ENCODE data around the gene KLRC2. TPM values are rescaled to one million over a fixed set of nuclear protein-coding genes. Genes with fewer than 3 reads are reported as not detected.
A peak's percentile ranks its signal among the peaks of the same experiment; 100 is the strongest.
"Not testable (repeated sequence)": the region's sequence is repeated elsewhere in the genome, so short reads cannot be mapped to it uniquely, and the experiment has no call there.

KLRC2 gene
- total RNA-seq, 1 experiment from 2014 or later = 0.23 TPM

DNA sequence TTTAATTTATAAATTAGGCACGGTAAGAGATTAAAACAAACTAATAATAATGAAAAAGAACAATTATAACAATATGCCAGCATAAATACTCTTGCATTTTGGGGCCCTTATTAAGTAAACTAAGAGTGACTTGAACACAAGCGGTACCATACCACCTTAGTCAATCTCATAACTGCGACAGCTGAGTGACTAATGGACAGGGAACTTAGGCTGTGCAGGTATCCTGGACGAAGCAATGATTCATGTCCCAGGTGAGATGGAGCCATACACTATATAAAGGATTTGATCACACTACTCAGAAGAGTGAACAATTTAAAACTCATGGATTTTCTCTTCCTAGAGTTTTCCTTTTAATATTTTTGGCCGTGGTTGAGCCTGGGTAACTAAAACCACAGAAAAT, 30.5 kb downstream of the KLRC2 start:
- no peak for DNase-seq (ENCODE audit: low spot score)

DNA sequence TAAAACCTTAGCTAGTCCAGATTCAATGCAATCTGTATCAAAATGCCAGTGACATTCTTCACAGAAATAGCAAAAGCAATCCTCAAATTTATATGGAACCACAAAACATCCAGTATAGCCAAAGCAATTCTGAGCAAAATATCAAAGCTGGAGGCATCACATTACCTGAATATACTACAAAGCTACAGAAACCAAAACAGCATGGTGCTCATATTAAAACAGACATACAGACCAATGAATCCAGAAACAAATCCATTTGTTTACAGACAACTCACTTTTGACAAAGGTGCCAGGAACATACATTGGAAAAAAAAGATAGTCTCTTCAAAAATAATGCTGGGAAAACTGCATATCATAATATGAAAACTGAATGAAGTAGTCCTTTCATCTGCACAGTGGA, 31.0 kb downstream of the KLRC2 start:
- DNase-seq (ENCODE audit: low spot score) = no peak

DNA sequence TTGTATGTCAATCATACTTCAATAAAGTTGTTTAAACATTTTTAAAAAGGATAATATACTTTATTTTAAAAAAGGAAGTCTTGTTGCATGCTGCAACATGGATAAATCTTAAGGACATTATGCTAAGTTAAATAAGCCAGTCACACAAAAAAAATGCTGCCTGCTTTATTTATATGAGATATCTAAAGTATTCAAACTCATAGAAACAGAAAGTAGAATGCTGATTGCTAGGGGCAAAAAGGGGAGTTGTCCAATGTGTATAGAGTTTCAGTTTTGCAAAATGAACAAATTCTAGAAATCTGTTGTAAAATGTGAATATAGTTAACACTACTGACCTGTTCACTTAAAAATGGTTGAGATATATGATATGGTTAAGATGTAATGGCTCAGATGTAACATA, 35.0 kb downstream of the KLRC2 start:
- no peak for DNase-seq (ENCODE audit: low spot score)

DNA sequence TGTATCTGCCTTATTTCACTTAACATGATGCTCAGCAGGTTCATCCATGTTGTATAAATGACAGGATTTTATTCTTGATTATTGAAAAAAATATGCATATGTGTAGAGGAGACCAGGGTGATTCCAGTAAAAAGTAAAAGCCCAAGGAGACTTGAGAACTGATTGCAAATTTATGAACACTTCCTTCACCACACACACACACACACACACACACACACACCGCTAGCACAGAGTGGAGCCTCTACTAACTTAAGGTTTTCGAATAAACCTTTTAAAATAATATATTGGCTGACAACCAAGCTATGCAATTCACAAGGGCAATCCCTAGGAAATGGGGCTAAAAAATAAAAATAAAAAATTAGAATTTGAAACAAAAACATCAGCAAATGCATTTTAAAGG, 37.6 kb downstream of the KLRC2 start:
- DNase-seq (ENCODE audit: low spot score) = no peak

DNA sequence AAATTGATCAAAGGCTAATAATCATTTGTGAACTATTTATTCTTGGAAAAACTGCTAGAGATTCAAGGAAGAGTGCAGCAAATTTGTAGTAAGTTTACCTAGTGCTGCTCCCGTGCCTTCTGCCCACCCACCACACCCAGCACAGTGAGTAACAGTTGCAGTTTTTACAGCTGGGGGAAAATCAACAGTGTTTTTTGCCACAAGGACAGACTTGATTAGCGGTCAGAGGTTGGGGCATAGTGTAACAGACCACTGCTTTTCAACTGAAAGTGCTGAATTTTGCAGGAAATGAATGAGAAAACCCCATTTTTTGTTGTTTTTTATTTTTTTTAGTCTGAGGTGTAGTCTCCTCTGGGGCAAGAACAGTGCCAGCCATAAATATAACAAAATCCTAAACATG, 38.5 kb downstream of the KLRC2 start:
- no peak for DNase-seq (ENCODE audit: low spot score)

DNA sequence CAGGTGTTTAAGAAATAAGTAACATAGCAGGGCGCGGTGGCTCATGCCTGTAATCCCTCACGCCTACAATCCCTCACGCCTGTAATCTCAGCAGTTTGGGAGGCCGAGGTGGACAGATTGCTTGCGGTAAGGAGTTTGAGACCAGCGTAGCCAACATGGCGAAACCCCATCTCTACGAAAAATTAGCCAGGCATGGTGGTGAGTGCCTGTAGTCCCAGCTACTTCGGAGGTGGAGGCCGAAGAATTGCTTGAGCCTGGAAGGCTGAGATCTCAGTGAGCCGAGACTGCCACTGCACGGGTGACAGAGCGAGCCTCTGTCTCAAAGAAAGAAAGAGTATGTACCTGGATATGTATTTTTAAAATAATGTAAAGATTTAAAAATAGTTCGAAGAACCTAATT, 39.6 kb downstream of the KLRC2 start:
- not testable (repeated sequence) for DNase-seq (ENCODE audit: low spot score)

DNA sequence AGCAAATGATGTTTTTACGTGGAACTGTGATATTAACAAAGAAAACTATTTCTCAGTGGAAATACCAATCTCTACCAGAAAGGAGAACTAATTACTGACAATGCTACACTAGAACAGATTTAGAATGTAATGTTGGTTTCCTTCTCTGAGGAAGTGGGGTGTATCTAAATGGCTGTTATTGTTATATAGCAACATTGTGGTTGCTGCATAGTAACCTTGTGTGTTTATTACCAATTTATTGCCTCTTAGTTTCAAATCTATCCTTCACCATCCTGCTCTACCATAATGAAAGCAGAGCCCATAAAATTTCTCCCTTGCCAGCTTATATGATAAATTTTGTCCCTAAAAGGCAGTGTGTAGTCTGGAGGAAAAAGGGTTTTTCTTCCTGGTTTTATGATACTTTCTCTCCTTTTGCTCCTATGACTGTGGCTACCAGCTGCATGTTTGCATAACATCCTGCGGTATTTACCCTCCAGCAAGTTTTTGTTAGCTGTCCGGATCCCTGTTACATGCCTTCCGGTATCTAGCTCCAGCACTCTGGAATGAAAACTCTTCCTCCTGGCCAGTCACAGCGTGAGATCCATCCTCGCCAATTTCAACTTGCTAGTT, 40.3 kb downstream of the KLRC2 start:
- DNase-seq (ENCODE audit: low spot score) = peak; percentile 97

DNA sequence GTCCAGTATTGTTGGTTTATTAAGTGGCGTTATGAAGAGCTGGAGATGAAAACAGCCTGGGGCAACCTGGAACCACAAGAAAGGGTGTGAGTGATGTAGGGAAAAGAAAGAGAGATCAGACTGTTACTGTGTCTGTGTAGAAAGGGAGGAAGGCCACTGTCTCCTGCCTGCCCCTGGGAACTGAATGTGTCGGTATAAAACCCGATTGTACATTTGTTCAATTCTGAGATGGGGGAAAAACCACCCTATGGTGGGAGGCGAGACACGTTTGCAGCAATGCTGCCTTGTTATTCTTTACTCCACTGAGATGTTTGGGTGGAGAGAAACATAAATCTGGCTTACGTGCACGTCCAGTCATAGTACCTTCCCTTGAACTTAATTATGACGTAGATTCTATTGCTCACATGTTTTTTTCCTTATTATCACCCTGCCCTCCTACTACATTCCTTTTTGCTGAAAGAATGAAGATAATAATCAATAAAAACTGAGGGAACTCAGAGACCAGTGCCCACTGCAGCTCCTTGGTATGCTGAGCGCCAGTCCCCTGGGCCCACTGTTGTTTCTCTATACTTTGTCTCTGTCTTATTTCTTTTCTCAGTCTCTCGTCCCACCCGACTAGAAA, 41.2 kb downstream of the KLRC2 start:
- not testable (repeated sequence) for DNase-seq (ENCODE audit: low spot score)

DNA sequence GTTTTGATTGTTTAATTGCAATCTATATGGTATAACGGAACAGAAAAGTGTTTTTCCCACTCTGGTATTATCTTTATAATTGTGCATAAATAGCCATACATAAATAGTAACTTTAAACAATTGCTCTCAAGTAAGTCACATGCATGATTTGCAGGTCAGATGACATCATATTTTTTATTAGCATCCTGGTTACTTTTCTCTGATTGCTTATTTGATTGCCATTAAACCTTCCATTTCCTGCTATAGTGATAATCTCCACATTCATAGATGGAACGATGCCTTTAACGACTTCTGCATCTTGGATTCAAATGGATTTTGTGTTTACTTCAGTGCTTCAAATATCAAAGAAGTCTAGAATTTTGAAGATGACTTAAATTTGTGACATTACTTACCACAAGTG, 42.5 kb downstream of the KLRC2 start:
- DNase-seq (ENCODE audit: low spot score) = no peak

DNA sequence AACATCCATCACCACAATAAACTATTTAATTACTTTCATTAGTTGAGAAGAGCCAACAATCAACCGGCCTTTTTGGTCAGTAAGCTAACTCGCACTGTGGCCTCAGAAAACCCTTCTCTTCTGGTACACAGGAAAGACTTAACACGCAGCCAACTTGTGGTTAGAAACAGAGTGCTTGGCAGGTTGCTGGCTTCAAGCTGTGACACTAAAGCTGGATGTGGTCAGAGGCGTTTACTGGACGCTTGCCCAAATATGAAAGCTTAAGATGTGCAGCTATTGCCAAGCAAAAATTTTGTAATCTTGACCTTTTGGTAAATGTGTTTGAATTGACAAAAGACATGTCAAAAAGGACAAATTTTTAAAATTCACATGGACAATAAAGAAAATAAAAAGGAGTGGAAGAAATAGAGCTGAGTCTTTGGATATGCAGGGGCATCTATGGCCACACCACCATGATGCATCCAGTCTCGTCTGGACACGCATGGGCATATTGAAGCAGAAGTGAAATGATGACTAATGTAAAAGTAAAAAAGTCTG, 43.3 kb downstream of the KLRC2 start:
- peak; percentile 97 for DNase-seq (ENCODE audit: low spot score)

DNA sequence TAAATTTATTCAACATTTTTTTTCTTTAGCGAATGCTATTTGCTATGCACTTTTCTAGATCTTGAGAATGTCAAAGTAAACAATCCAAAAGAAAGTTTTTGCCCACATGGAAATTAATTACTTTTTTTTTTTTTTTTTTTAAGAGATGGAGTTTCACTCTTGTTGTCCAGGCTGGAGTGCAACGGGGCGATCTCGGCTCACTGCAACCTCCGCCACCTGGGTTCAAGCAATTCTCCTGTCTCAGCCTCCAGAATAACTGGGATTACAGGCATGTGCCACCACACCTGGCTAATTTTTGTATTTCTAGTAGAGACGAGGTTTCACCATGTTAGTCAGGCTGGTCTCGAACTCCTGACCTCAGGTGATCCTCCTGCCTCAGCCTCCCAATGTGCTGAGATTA, 44.8 kb downstream of the KLRC2 start:
- not testable (repeated sequence) for DNase-seq (ENCODE audit: low spot score)

DNA sequence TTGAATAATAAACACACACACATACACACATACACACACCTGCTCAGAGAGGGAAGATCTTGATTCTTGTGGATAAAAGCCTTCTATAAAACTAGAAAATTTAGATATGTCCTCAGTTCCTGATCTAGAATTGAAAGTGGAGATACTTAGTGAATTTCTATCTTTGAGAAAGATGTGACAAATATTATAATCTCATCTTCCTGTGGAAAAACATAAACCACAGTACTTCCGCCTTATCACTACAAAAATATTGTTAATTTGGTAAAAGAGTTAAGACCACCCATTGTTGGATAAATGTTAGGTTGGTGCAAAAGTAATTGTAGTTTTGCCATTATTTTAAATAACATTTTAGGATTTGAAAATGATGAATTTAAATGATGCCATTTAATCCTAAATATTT, 45.9 kb downstream of the KLRC2 start, which contains the start of gene KLRK1:
Gene KLRK1 (minus strand): TSS at position 138 of the 400 bp plus-strand sequence. CDS start 1,231 bp downstream, outside the sequence.
- DNase-seq (ENCODE audit: low spot score) = no peak

DNA sequence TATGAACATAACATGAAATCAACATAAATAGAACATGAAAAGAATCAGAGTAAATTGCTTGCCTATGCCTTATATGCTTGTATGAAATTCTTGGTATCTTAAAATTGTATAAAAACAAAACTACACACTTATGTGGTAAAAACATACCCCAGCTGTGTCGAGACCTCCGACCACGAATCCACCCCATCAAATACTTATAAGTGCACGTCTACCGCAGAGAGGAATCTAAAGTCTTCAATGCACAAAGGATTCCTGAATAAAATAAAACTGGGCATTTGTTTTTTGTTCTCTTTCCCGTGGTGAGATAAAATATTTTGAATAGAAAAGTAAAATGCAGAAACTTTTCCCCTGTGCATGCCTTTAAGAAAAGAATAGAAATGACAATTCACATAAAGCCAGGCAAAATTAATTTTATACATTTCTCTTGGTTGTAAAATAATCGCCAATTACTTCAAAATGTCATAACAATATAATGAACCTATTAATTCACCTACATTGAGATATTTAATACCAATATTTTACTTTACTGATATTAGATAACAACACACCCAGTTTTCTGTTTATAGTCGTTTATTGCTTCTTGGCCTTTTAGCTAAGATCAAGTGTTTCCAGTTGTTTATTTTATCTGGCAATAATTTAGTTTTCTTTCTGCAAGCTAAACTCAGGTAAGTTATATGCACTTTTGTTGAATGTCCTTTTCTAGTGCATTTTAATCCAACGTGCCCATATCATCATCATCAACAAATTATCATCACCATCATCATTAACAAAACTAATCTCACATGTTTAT, 47.0 kb downstream of the KLRC2 start:
- DNase-seq (ENCODE audit: low spot score) = no peak

DNA sequence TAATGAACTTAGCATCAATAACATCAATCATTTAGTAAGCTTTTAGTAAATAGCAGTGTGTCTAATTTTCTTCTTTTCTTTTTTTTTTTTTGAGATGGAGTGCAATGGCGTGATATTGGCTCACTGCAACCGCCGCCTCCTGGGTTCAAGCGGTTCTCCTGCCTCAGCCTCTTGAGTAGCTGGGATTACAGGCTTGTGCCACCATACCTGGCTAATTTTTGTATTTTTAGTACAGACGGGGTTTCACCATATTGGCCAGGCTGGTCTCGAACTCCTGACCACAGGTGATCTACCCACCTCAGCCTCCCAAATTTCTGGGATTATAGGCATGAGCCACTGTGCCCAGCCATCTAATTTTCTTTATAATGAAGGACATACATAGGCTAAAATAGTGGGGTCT, 48.3 kb downstream of the KLRC2 start:
- not testable (repeated sequence) for DNase-seq (ENCODE audit: low spot score)

DNA sequence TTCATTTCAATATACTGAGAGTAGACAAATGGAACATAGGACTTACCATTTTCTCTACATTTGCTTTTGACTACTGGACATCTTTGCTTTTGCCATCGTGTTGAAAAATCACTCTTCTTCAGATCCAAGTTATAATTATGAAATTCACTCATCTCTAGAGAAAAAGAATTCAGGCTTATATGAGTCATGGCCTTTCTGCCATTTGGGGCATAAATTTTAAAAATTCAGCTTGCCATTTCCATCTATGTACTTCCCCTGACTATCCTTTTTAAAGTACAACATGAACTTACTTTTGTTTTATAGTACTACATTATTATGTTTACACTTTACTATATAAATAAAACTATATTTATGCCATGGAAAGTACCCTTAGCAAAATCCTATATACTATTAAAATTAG, 49.0 kb downstream of the KLRC2 start:
- DNase-seq (ENCODE audit: low spot score) = no peak

DNA sequence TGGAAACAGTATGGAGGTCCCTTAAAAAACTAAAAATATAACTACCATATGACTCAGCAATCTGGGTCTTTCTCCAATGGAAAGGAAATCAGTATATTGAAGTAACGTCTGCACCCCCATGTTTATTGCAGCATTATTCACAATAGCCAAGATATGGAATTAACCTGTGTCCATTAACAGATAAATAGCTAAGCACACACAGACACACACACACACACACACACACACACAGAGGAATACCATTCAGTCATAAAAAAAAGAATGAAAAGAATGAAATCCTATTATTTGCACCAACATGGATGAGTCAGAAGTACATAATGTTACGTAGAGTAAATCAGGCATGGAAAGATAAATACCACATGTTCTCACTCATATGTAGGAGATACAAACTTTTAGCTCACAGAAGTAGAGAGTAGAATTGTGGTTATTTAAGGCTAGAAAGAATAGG, 50.6 kb downstream of the KLRC2 start:
- DNase-seq (ENCODE audit: low spot score) = peak; percentile 80

DNA sequence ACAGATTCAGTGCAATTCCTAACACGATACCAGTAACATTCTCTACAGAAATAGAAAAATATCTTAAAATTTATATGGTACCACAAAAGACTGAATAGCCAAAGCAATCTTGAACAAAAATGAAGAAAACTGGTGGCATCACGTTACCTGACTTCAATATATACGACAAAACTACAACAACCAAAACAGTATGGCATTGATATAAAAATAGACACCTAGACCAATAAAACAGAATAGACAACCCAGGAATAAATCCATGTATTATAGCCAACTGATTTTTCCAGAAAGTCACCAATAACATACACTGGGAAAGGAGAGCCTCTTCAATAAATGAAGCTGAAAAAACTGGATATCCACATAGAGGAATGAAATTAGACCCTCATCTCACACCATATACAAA, 51.6 kb downstream of the KLRC2 start:
- DNase-seq (ENCODE audit: low spot score) = no peak

DNA sequence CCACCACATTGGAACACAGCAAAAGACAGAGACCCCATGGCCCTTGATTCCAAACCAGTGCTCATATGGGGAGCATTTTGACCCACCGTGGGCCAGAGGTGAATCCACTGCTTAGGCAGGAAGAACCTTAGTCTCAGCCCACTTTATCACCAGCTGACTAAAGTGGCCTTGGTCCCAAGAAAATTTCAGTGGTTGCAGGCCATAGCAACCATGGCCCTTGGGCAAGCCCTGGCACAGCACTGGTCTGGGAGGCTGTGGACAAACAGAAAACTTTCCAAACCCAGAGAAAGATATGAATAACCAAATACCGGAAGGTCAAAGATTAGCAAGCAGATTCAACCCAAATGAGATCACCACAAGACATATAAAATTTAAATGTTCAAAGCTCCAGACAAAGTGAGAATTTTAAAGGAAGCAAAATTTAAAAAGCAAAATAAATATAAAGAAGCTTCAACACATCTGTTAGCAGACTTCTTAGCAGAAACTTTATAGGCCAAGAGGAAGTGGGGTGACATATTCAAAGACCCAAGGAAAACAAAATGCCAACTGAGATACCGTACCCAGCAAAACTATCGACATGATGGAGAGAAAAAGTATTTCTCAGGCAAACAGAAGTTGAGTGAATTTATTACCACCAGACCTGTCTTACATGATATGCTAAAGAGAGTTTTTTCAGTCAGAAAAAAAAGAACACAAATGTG, 53.7 kb downstream of the KLRC2 start:
- DNase-seq (ENCODE audit: low spot score) = no peak

Data from H4 (cell line).